Right lobe of liver (tissue), 6 donors: ENCODE results near the gene RPS6KL1. TPM values are rescaled to one million over a fixed set of nuclear protein-coding genes. Genes with fewer than 3 reads are reported as not detected.

Experiments
- ATAC-seq, 4 donors: fragments of 200-7000 bp; cut with Tn5 transposase; one replicate each; pipeline ENCODE4 v1.9.1; 2020; ENCODE audit warnings: mild to moderate bottlenecking in 4 of 4, moderate library complexity in 4 of 4
- DNase-seq, 3 donors: peaks; one replicate each; pipeline ENCODE4 v3.0.0-alpha.2; 2020
- H3K27ac ChIP-seq, 3 donors: fragments of 200-600 bp; one replicate each; pipeline ENCODE4 v1.8.0; 2022
- H3K27me3 ChIP-seq, 2 donors: fragments of 200-600 bp; one replicate each; pipeline ENCODE4 v1.8.0; 2022
- H3K36me3 ChIP-seq, 4 donors: fragments of 200-600 bp; sonication (generic) in 1 of 4; one replicate each; pipeline versions ENCODE4 v1.5.1 to v1.8.0; 2017 to 2022; ENCODE audit warnings: control low read depth in 1 of 4
- H3K4me1 ChIP-seq, 4 donors: fragments of 200-600 bp; sonication (generic) in 1 of 4; one replicate each; pipeline versions ENCODE4 v1.5.1 to v1.8.0; 2017 to 2022; ENCODE audit warnings: control low read depth in 1 of 4
- H3K4me3 ChIP-seq, 3 donors: fragments of 200-600 bp; one replicate each; pipeline ENCODE4 v1.8.0; 2022
- H3K9me3 ChIP-seq, 4 donors: fragments of 200-600 bp; sonication (generic) in 1 of 4; one replicate each; pipeline versions ENCODE4 v1.5.1 to v1.8.0; 2017 to 2022; ENCODE audit warnings: control low read depth in 1 of 4
- POLR2A ChIP-seq: fragments of 450-650 bp; IDR thresholded peaks from one replicate; pipeline ENCODE4 v1.6.1; 2017; ENCODE audit warnings: antibody characterized with exemption, mild to moderate bottlenecking
- WGBS: methylation state at CpG from one replicate; pipeline ENCODE4 v1.1.6; 2018; ENCODE audit warnings: low coverage, low lambda C conversion rate; ENCODE audit not compliant: insufficient coverage; ENCODE audit errors: missing lambda C conversion rate; 5-methylcytosine and 5-hydroxymethylcytosine counted together
- intact Hi-C, 2 donors: fragments of 100-400 bp; cut with DNase I; formaldehyde crosslinking; loops; one replicate each; pipeline versions ENCODE4 v1.11.2 to v1.14.1; 2022
- total RNA-seq, 6 experiments: library from RNA; depleted of rRNA in 2 of 6; stranded (reverse); fragments of >200 nt in 2 of 6; fragmentation: NEBNext Ultra II Directional in 3 of 6; extraction: Animal tissue kit (Norgen Biotek cat#: 25700) in 3 of 6; gene quantifications; one replicate each; pipeline versions ENCODE4 v1.1.0 to v1.2.4, GENCODE V29; 2016 to 2023
- TF ChIP-seq, protein P1 (sequence below), 4 donors: fragments of 200-600 bp in 3 of 4; fragments of 450-650 bp in 1 of 4; IDR thresholded peaks; one replicate each; pipeline versions ENCODE4 v1.5.1 to v1.8.0; 2016 to 2022; ENCODE audit warnings: antibody characterized with exemption in 4 of 4, mild to moderate bottlenecking in 2 of 4
- donor health status: DM: no; HTN: yes; CAD: no.
- donor health status: DM: no; HTN: no; CAD: no.
- donor health status: DM: no; HTN: no; CAD: no.
- donor health status: DM: no; HTN: yes; CAD: no.
- donor health status: DM: no; HTN: yes; CAD: no.

The RPS6KL1 gene
- total RNA-seq, 6 experiments from 2014 or later, result 3.9 to 7.9 (median 4.9) TPM

DNA sequence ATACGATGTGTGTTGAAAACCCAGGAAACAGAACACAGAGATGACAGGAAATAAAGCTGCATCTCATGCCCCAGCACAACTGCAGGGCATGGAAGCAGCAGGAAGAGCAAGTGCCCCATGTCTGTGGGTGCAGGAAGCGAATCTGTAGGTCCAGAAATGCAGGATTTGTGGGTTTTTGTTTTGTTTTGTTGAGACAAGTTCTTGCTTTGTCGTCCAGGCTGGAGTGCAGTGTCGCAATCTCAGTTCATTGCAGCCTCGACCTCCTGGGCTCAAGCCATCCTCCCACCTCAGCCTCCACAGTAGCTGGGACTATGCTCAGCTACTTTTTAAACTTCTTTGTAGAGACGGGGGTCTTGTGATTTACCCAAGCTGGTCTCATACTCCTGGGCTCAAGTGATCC, 6.2 kb upstream of the RPS6KL1 start:
- Histone ChIP-seq H3K4me3 (no peak overlapping the region), H3K27me3 (no peaks in the 10 kb centered on the region), H3K9me3 (no peaks in the 10 kb centered on the region), H3K36me3 (no peaks in the 10 kb centered on the region), H3K4me1 (no peaks in the 10 kb centered on the region), H3K27ac (no peak overlapping the region)
- WGBS, result 53% methylated on average over 6 of the region's 6 CpGs
- DNase-seq (peak in 1 of 3 donors; percentile 13), ATAC-seq (no peak)
- intact Hi-C loops, result no loop called here
- TF ChIP-seq, protein P1, sequence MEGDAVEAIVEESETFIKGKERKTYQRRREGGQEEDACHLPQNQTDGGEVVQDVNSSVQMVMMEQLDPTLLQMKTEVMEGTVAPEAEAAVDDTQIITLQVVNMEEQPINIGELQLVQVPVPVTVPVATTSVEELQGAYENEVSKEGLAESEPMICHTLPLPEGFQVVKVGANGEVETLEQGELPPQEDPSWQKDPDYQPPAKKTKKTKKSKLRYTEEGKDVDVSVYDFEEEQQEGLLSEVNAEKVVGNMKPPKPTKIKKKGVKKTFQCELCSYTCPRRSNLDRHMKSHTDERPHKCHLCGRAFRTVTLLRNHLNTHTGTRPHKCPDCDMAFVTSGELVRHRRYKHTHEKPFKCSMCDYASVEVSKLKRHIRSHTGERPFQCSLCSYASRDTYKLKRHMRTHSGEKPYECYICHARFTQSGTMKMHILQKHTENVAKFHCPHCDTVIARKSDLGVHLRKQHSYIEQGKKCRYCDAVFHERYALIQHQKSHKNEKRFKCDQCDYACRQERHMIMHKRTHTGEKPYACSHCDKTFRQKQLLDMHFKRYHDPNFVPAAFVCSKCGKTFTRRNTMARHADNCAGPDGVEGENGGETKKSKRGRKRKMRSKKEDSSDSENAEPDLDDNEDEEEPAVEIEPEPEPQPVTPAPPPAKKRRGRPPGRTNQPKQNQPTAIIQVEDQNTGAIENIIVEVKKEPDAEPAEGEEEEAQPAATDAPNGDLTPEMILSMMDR (IDR thresholded peaks at IDR 0.05), result no peak
- no peak for TF ChIP-seq POLR2A

DNA sequence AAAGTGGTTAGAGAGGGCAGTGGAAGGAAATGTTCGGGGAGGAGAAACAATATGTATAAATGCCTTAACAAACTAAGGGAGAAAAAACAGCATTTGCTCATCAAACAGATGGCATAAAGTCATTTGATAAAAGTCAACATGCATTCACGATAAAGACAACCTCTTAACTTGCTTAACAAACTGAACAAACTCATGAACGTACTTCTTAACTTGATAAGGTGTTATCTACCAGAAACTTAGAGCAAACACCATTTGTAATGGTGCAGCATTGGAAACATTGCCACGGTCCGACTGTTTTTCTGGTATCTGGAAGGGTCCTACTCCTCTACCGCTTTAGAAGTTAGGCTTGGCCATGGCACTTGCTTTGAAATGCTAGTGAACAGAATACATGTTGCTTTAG, 4.2 kb upstream of the RPS6KL1 start:
- Histone ChIP-seq H3K36me3 (no peaks in the 10 kb centered on the region), H3K27me3 (no peaks in the 10 kb centered on the region), H3K4me1 (peaks cover 0 to 3% (median 0%) of the 10 kb centered on the region in 4 donors), H3K27ac (no peak overlapping the region), H3K9me3 (no peaks in the 10 kb centered on the region), H3K4me3 (no peak overlapping the region)
- no peak for DNase-seq
- WGBS, result 23% methylated on average over 6 of the region's 6 CpGs
- ATAC-seq, result no peak
- TF ChIP-seq, protein P1 (IDR thresholded peaks at IDR 0.05), result no peak
- no peak for TF ChIP-seq POLR2A
- intact Hi-C loops, result no loop called here

DNA sequence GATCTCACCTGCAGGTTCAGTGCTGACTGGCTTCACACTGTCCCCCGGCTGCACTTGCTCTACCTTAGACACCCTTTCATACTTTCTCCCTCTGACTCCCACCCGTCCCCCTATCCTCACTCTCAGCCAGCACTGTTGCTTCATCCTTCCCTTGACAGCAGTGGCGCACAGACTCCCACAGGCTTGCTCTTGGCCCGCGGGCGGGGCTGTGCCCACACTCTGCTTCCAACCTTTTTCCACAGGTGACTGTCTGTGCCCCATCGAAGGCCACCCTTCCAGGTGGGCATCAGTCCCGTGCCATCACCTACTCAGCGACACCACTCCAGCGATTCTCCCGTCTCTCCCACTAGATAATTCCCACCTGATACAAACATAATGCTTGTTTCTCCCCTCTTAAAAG, 1.0 kb upstream of the RPS6KL1 start:
- no peaks in the 10 kb centered on the region for H3K27me3 ChIP-seq
- intact Hi-C loops, result no loop called here
- TF ChIP-seq, protein P1 (IDR thresholded peaks at IDR 0.05), result no peak
- TF ChIP-seq POLR2A, result no peak
- H3K4me1 ChIP-seq, result peaks cover 0 to 3% (median 0%) of the 10 kb centered on the region in 4 donors
- 78% methylated on average over 6 of the region's 11 CpGs for WGBS
- H3K36me3 ChIP-seq, result no peaks in the 10 kb centered on the region
- DNase-seq, result peak in 1 of 3 donors; percentile 45
- ATAC-seq, result no peak
- no peaks in the 10 kb centered on the region for H3K9me3 ChIP-seq
- H3K27ac ChIP-seq, result no peak overlapping the region
- H3K4me3 ChIP-seq, result no peak overlapping the region

DNA sequence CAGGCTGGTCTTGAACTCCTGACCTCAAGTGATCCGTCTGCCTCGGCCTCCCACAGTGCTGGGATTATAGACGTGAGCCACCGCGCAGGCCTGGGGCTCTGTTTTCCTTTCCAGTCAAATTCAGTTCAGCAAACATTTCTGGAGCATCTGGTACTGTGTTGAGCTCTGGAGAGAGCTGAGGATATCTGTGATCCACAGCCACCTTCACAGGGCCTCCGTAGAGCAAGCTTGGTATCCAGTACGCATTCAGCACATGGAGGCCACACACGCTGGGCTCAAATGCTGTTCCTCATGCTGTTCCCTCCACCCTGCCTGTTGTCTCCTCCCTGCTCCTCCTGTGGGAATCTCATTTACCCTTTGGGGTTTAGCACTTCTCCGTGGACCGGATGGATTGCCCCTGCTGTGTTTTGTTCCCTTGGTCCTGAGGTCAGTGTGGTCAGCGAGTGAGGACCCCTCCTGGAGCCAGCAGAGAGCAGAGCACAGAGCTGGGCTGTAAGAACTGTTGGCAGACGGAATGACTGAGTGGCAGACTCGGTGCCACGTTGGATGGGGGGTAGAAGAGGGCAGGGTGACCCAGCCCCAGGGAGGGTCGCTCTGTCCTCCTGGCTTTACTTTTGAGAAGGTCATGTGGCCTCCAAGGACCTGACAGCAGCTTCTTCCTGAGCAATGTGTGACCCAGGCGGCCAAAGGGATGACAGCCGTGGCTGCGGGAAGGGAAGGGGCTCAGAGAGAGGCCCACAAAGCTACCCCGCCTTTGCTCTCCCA, 891 bp downstream of the RPS6KL1 start:
- WGBS, result 78% methylated on average over 8 of the region's 19 CpGs
- TF ChIP-seq, protein P1 (IDR thresholded peaks at IDR 0.05), result no peak
- TF ChIP-seq POLR2A, result no peak
- H3K4me1 ChIP-seq, result peaks cover 0 to 3% (median 0%) of the 10 kb centered on the region in 4 donors
- no peak overlapping the region for H3K27ac ChIP-seq
- H3K9me3 ChIP-seq, result no peaks in the 10 kb centered on the region
- DNase-seq, result no peak
- no peaks in the 10 kb centered on the region for H3K27me3 ChIP-seq
- ATAC-seq, result no peak
- H3K36me3 ChIP-seq, result no peaks in the 10 kb centered on the region
- peak overlapping the region; percentile 70 to 90 (median 72) for H3K4me3 ChIP-seq
- intact Hi-C loops, result no loop called here
